Ovary (tissue), 9 donors: ENCODE measurements around the gene VPS4A. TPM values are rescaled to one million over a fixed set of nuclear protein-coding genes. Genes with fewer than 3 reads are reported as not detected.
A peak's percentile ranks its signal among the peaks of the same experiment; 100 is the strongest.

Experiments used
- DNase-seq, 5 donors: peaks; one replicate each; pipeline ENCODE4 v3.0.0-alpha.2; 2019 to 2020
- H3K27ac ChIP-seq, 2 donors: fragments of 200-600 bp; one replicate each; pipeline versions ENCODE4 v1.5.1 to v1.8.0; 2019 to 2022
- H3K27me3 ChIP-seq: fragments of 200-600 bp; one replicate; pipeline ENCODE4 v1.8.0; 2022
- H3K36me3 ChIP-seq: fragments of 200-600 bp; sonication (generic); one replicate; pipeline ENCODE4 v1.5.1; 2019
- H3K4me1 ChIP-seq: one replicate; pipeline ENCODE4 v1.8.1; 2013; ENCODE audit warnings: mild to moderate bottlenecking, moderate library complexity; ENCODE audit not compliant: insufficient read depth
- H3K4me3 ChIP-seq: fragments of 200-600 bp; sonication (generic); one replicate; pipeline ENCODE4 v1.5.1; 2017
- H3K9me3 ChIP-seq, 2 donors: fragments of 200-600 bp in 1 of 2; sonication (generic) in 1 of 2; one replicate each; pipeline versions ENCODE4 v1.5.1 to v1.8.1; 2013 to 2019; ENCODE audit warnings: mild to moderate bottlenecking in 1 of 2, moderate library complexity in 1 of 2
- EP300 ChIP-seq: sonication (generic); formaldehyde crosslinking; IDR thresholded peaks from one replicate; pipeline ENCODE4 v1.6.1; 2017; ENCODE audit warnings: antibody characterized with exemption
- POLR2A ChIP-seq: fragments of 450-650 bp; IDR thresholded peaks from one replicate; pipeline ENCODE4 v1.6.1; 2017; ENCODE audit warnings: antibody characterized with exemption, mild to moderate bottlenecking, moderate library complexity
- WGBS, 3 donors: extraction: QIAGEN DNeasy Blood & Tissue Kit in 1 of 3; methylation state at CpG; one replicate each; pipeline versions ENCODE4 v1.1.5 to v1.1.7; 2013 to 2017; 5-methylcytosine and 5-hydroxymethylcytosine counted together
- intact Hi-C, 4 donors: fragments of 100-400 bp; cut with DNase I; formaldehyde crosslinking; loops; one replicate each; pipeline versions ENCODE4 v1.11.0 to v1.15.1; 2022 to 2023
- polyA plus RNA-seq, 2 donors: library from polyadenylated mRNA; stranded (reverse); fragments of 200-250 nt in 1 of 2; fragments of 350-450 nt in 1 of 2; fragmentation: Illumina TruSeq in 1 of 2; extraction: RNeasy Lipid Tissue Mini Kit (QIAGEN cat#74804) in 1 of 2; gene quantifications; one replicate each; pipeline ENCODE4 v1.2.3, GENCODE V29; 2013 to 2014
- total RNA-seq, 7 donors: library from RNA; depleted of rRNA in 2 of 7; stranded (reverse); fragments of >200 nt in 2 of 7; fragmentation: NEBNext Ultra II Directional in 3 of 7; extraction: Animal tissue kit (Norgen Biotek cat#: 25700) in 3 of 7; gene quantifications; one replicate each; pipeline versions ENCODE4 v1.1.0 to v1.2.4, GENCODE V29; 2016 to 2023
- TF ChIP-seq, protein P1 (sequence below), 3 donors: fragments of 450-650 bp in 2 of 3; fragments of 200-600 bp in 1 of 3; IDR thresholded peaks; one replicate each; pipeline versions ENCODE4 v1.5.1 to v1.8.0; 2016 to 2022; ENCODE audit warnings: antibody characterized with exemption in 3 of 3, mild to moderate bottlenecking in 1 of 3
- donor health status: DM: no; HTN: no; CAD: no; lungs with moderate emphysema.
- donor health status: DM: no; HTN: no; CAD: no.
- donor health status: Bipolar disorder and iron deficiency.
- donor health status: DM: yes; HTN: yes; CAD: no.
- donor health status: DM: no; HTN: no; CAD: no.
- donor health status: DM: yes; HTN: yes; CAD: no.

Gene VPS4A
- total and polyA plus RNA-seq, 9 donors: 18.3 to 34.1 (median 29.1) TPM

DNA sequence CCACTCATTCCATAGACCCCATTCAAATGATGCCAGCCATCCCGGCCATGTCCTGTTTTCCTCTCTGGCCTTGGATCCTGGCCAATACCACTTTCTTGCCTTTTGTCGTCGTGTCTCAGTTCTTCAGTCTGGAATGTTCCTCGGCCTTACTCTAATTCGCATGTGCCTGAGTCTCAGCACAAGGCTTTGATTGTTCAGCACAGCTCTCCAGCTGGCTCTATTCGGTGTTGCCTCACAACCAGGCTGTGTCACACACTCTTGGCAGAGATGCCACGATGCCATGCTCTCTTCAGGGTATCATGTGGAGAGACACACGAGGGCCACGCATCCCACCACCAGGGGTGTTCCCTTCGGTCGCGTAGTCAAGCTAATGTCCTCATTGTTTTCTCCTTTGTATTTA lies 1.8 kb upstream of the VPS4A start:
- Histone ChIP-seq H3K36me3 (no peaks in the 10 kb centered on the region), H3K27me3 (no peaks in the 10 kb centered on the region), H3K4me1 (peaks cover 2% of the 10 kb centered on the region), H3K4me3 (no peak overlapping the region), H3K27ac (no peak overlapping the region), H3K9me3 (no peaks in the 10 kb centered on the region)
- peak in 2 of 5 donors; percentile 25 to 45 for DNase-seq
- 84 to 90% (median 90%) methylated on average over 12 of the region's 12 CpGs for WGBS, 3 donors
- intact Hi-C loops: no loop called here
- no peak for TF ChIP-seq EP300

- peak in 1 of 5 donors; percentile 49 for DNase-seq
- H3K4me3 ChIP-seq: peak overlapping the region; percentile 92
- intact Hi-C loops: no loop called here
- no peak for TF ChIP-seq EP300
- no peak for TF ChIP-seq POLR2A
- no peaks in the 10 kb centered on the region for H3K9me3 ChIP-seq
- no peaks in the 10 kb centered on the region for H3K27me3 ChIP-seq
- peaks cover 2% of the 10 kb centered on the region for H3K4me1 ChIP-seq
- H3K27ac ChIP-seq: peak overlapping the region; percentile 46 to 74
- H3K36me3 ChIP-seq: no peaks in the 10 kb centered on the region
- 1% methylated on average over 53 to 59 of the region's 59 CpGs for WGBS, 3 donors
Measured at GRCh38 chr16:69311533-69312387, 610 bp downstream of the VPS4A start.

- H3K27me3 ChIP-seq: no peaks in the 10 kb centered on the region
- WGBS, 3 donors: 93 to 96% (median 93%) methylated on average over 5 of the region's 5 CpGs
- intact Hi-C loops: no loop called here
- DNase-seq: no peak
- peaks cover 2% of the 10 kb centered on the region for H3K4me1 ChIP-seq
- TF ChIP-seq, protein P1, sequence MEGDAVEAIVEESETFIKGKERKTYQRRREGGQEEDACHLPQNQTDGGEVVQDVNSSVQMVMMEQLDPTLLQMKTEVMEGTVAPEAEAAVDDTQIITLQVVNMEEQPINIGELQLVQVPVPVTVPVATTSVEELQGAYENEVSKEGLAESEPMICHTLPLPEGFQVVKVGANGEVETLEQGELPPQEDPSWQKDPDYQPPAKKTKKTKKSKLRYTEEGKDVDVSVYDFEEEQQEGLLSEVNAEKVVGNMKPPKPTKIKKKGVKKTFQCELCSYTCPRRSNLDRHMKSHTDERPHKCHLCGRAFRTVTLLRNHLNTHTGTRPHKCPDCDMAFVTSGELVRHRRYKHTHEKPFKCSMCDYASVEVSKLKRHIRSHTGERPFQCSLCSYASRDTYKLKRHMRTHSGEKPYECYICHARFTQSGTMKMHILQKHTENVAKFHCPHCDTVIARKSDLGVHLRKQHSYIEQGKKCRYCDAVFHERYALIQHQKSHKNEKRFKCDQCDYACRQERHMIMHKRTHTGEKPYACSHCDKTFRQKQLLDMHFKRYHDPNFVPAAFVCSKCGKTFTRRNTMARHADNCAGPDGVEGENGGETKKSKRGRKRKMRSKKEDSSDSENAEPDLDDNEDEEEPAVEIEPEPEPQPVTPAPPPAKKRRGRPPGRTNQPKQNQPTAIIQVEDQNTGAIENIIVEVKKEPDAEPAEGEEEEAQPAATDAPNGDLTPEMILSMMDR (IDR thresholded peaks at IDR 0.05): no peak
- H3K36me3 ChIP-seq: no peaks in the 10 kb centered on the region
- no peak overlapping the region for H3K4me3 ChIP-seq
- H3K27ac ChIP-seq: no peak overlapping the region
- H3K9me3 ChIP-seq: no peaks in the 10 kb centered on the region
Measured at GRCh38 chr16:69313469-69313868, 2.3 kb downstream of the VPS4A start.

GRCh38 chr16:69314534-69314933 lies 3.4 kb downstream of the VPS4A start:
- H3K9me3 ChIP-seq: no peaks in the 10 kb centered on the region
- peaks cover 2% of the 10 kb centered on the region for H3K4me1 ChIP-seq
- no peak overlapping the region for H3K4me3 ChIP-seq
- H3K36me3 ChIP-seq: no peaks in the 10 kb centered on the region
- H3K27me3 ChIP-seq: no peaks in the 10 kb centered on the region
- TF ChIP-seq, protein P1 (IDR thresholded peaks at IDR 0.05): no peak
- no peak for TF ChIP-seq EP300
- no peak for TF ChIP-seq POLR2A
- intact Hi-C loops: no loop called here
- WGBS, 3 donors: 61 to 79% (median 74%) methylated on average over 11 of the region's 11 CpGs
- no peak overlapping the region for H3K27ac ChIP-seq
- DNase-seq: peak in 1 of 5 donors; percentile 11

DNA sequence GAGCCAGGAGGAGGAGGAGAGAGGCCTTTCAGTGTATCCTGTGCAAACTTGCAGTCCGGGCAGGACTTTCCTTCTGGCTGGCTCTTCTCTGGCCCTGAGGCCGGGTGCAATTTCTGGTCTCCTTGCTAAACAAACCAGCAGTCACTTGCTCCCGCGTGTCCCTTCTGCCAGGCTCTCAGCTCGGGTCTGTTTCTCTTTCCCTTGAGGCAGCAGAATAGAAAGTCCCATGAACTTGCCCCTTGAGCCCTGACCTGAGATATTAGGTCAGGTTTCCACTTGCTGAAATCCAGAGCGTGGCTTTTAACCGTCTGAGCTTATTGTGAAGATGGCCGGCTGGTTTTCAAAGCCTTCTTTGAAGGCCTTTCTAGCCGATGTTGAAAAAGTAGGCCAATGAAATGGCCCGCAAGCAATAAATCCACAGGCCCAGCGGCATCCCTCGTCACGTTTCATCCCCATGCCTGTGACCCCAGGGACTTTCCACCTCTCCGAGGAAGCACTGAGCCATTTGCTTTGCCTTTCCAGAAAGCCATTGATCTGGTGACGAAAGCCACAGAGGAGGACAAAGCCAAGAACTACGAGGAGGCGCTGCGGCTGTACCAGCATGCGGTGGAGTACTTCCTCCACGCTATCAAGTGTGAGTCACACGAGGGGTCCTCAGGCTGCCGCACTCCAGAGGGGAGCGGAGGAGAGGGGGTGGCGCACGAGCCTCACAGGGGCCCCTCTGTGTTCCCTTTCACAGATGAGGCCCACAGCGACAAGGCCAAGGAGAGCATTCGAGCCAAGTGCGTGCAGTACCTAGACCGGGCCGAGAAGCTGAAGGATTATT lies 4.5 kb downstream of the VPS4A start:
- TF ChIP-seq, protein P1 (IDR thresholded peaks at IDR 0.05): no peak
- TF ChIP-seq EP300: no peak
- no peak for TF ChIP-seq POLR2A
- Histone ChIP-seq H3K9me3 (no peaks in the 10 kb centered on the region), H3K27me3 (no peaks in the 10 kb centered on the region), H3K4me1 (peaks cover 2% of the 10 kb centered on the region), H3K27ac (no peak overlapping the region), H3K36me3 (no peaks in the 10 kb centered on the region), H3K4me3 (no peak overlapping the region)
- peak in 1 of 5 donors; percentile 12 for DNase-seq
- intact Hi-C loops: no loop called here
- WGBS, 3 donors: 81 to 85% (median 82%) methylated on average over 30 of the region's 30 CpGs
